ENCODE results near the gene PDP2.
A peak's percentile ranks its signal among the peaks of the same experiment; 100 is the strongest.

DNA sequence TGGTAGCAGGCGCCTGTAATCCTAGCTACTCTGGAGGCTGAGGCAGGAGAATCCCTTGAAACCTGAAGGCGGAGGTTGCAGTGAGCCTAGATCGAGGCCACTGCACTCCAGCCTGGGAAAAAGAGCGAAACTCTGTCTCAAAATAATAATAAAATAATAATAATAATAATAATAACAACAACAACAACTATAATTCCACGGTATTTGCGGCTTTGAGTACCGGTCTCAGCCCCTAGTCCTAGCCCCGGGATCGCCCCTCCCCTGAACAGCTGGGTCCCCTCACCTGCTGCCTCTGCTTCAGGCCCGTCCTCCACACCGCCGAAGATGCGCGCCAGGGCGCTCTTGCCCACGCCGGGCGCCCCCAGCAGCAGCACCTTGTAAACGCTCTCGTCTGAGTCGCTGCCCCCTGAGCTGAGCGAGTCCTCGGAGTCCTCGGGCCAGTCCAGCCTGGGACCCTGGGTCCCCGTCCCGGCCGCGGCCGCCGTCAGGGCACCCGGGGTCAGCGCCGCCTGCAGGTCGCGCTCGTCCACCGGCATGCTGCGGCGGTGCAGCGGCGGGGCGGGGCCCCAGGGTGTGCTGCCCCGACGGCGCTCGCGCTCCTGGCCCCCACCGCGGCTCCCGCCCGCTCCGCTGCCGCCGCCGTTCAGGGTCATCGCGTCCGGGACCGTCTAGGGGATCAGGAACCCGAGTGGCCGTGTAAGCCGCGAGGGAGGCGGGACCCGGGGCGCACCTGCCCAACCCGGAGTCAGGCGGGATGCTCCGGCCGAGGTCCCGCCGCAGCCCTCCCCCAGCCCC lies 44.4 kb downstream of the PDP2 start:
- TF ChIP-seq, protein P1, sequence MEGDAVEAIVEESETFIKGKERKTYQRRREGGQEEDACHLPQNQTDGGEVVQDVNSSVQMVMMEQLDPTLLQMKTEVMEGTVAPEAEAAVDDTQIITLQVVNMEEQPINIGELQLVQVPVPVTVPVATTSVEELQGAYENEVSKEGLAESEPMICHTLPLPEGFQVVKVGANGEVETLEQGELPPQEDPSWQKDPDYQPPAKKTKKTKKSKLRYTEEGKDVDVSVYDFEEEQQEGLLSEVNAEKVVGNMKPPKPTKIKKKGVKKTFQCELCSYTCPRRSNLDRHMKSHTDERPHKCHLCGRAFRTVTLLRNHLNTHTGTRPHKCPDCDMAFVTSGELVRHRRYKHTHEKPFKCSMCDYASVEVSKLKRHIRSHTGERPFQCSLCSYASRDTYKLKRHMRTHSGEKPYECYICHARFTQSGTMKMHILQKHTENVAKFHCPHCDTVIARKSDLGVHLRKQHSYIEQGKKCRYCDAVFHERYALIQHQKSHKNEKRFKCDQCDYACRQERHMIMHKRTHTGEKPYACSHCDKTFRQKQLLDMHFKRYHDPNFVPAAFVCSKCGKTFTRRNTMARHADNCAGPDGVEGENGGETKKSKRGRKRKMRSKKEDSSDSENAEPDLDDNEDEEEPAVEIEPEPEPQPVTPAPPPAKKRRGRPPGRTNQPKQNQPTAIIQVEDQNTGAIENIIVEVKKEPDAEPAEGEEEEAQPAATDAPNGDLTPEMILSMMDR (IDR thresholded peaks at IDR 0.05; ENCODE audit: extremely low read depth in 1 of 2, insufficient read depth in 1 of 2, low read depth in 1 of 2, low read length in 2 of 2) = peak; percentile 36 to 44
- TF ChIP-seq FOS (IDR thresholded peaks at IDR 0.05; ENCODE audit: borderline replicate concordance, insufficient read depth, low read length) (no peak), POLR2A (IDR thresholded peaks at IDR 0.05; ENCODE audit: low read depth, low read length) (no peak), MYC (IDR thresholded peaks at IDR 0.05; ENCODE audit: low read depth, low read length) (no peak), POLR2AphosphoS5 (IDR thresholded peaks at IDR 0.05; ENCODE audit: insufficient read depth, low read depth, low read length) (no peak), JUN (IDR thresholded peaks at IDR 0.05; ENCODE audit: borderline replicate concordance, insufficient read depth, insufficient read length, low read depth) (no peak), EZH2 (IDR thresholded peaks at IDR 0.05; ENCODE audit: borderline replicate concordance, low read depth, low read length, severe bottlenecking) (no peak)
- TF ChIP-seq, protein P2, sequence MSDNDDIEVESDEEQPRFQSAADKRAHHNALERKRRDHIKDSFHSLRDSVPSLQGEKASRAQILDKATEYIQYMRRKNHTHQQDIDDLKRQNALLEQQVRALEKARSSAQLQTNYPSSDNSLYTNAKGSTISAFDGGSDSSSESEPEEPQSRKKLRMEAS (IDR thresholded peaks at IDR 0.05; ENCODE audit: insufficient read depth, insufficient read length) = no peak
